Endothelial cell of umbilical vein (primary cell): ENCODE results near the gene BRICD5. TPM values are rescaled to one million over a fixed set of nuclear protein-coding genes. Genes with fewer than 3 reads are reported as not detected.
A peak's percentile ranks its signal among the peaks of the same experiment; 100 is the strongest.

ENCODE experiments used
- BruUV-seq: library from RNA; stranded (reverse); fragments of 400-500 nt; replicated peaks from 2 replicates; lab custom pipeline; 2021; lab: Mats Ljungman, UMichigan
- CTCF ChIA-PET: fragments of 300-600, 350-600 bp; sonication (Branson Sonifier 250); formaldehyde crosslinking; loops from one replicate; lab custom pipeline; 2021; ENCODE audit warnings: antibody characterized with exemption, inconsistent platforms; lab: Charles Lee
- POLR2A ChIA-PET: fragments of 300-600, 350-600 bp; sonication (Branson Sonifier 250); formaldehyde crosslinking; loops from one replicate; lab custom pipeline; 2021; ENCODE audit warnings: antibody characterized with exemption, inconsistent platforms; lab: Charles Lee
- DNase-seq: peaks from one replicate; pipeline ENCODE4 v3.0.0-alpha.2; 2011; ENCODE audit warnings: low read depth, low spot score
- FAIRE-seq: peaks from 2 replicates; lab custom pipeline; 2011; peaks lifted over from hg19 to GRCh38; lab: Jason Lieb, UNC
- H2AFZ ChIP-seq: 2 replicates; pipeline ENCODE4 v1.6.0; 2012; ENCODE audit warnings: low read depth, low read length, control low read depth, inconsistent platforms
- H3K27ac ChIP-seq: 2 replicates; pipeline ENCODE4 v1.5.1; 2011; ENCODE audit warnings: low read depth, mild to moderate bottlenecking, control low read depth, low read length, moderate library complexity; ENCODE audit not compliant: insufficient read depth
- H3K27me3 ChIP-seq, 2 experiments: 2 replicates each; pipeline versions ENCODE4 v1.6.0 to v1.6.1; 2011; ENCODE audit warnings: low read length in 2 of 2, mixed read lengths in 1 of 2; ENCODE audit not compliant: control insufficient read depth in 2 of 2, insufficient read depth in 2 of 2
- H3K36me3 ChIP-seq, 2 experiments: 2 replicates in 1 of 2; 3 replicates in 1 of 2; pipeline ENCODE4 v1.5.1; 2011; ENCODE audit warnings: low read length in 2 of 2, mild to moderate bottlenecking in 1 of 2, moderate library complexity in 1 of 2; ENCODE audit not compliant: control insufficient read depth in 2 of 2, insufficient read depth in 2 of 2; ENCODE audit errors: extremely low read depth in 1 of 2
- H3K4me1 ChIP-seq: 3 replicates; pipeline ENCODE4 v1.5.1; 2011; ENCODE audit warnings: mild to moderate bottlenecking, low read length; ENCODE audit not compliant: control insufficient read depth, insufficient read depth; ENCODE audit errors: extremely low read depth
- H3K4me2 ChIP-seq: 2 replicates; pipeline ENCODE4 v1.6.1; 2011; ENCODE audit warnings: low read length, control low read depth, mixed read lengths; ENCODE audit not compliant: insufficient read depth
- H3K4me3 ChIP-seq, 3 experiments: fragments of 200-600 bp in 1 of 3; sonication (generic), shearing (Covaris generic) in 1 of 3; replicated peaks in 1 of 3; 2 replicates each; pipeline ENCODE4 v1.5.1; 2011 to 2016; ENCODE audit warnings: control low read depth in 3 of 3, low read length in 3 of 3, mild to moderate bottlenecking in 2 of 3, inconsistent platforms in 1 of 3, low read depth in 1 of 3, moderate library complexity in 1 of 3; ENCODE audit not compliant: insufficient read depth in 1 of 3
- H3K79me2 ChIP-seq: 2 replicates; pipeline ENCODE4 v1.6.0; 2012; ENCODE audit warnings: low read length, inconsistent platforms; ENCODE audit not compliant: control insufficient read depth, insufficient read depth
- H3K9ac ChIP-seq: replicated peaks from 2 replicates; pipeline ENCODE3; 2011; ENCODE audit warnings: low read length, control low read depth; ENCODE audit not compliant: insufficient read depth; ENCODE audit errors: extremely low read depth
- H3K9me1 ChIP-seq: replicated peaks from 3 replicates; pipeline ENCODE4 v1.6.0; 2011; ENCODE audit warnings: mild to moderate bottlenecking, low read length; ENCODE audit not compliant: control insufficient read depth, insufficient read depth; ENCODE audit errors: extremely low read depth
- H3K9me3 ChIP-seq: replicated peaks from 2 replicates; pipeline ENCODE4 v1.5.1; 2012; ENCODE audit warnings: low read length, inconsistent platforms; ENCODE audit not compliant: control insufficient read depth, insufficient read depth
- H4K20me1 ChIP-seq: replicated peaks from 2 replicates; pipeline ENCODE3; 2011; ENCODE audit warnings: mild to moderate bottlenecking, low read length; ENCODE audit not compliant: control insufficient read depth, insufficient read depth; ENCODE audit errors: extremely low read depth
- FOS ChIP-seq: IDR thresholded peaks from 2 replicates; pipeline ENCODE4 v1.6.1; 2011; ENCODE audit warnings: mild to moderate bottlenecking, low read length, moderate library complexity, borderline replicate concordance; ENCODE audit not compliant: insufficient read depth
- GATA2 ChIP-seq: IDR thresholded peaks from 2 replicates; pipeline ENCODE4 v1.7.0; 2011; ENCODE audit warnings: low read depth, mild to moderate bottlenecking, moderate library complexity, mixed read lengths, low read length; ENCODE audit not compliant: insufficient read length, insufficient read depth
- MYC ChIP-seq: IDR thresholded peaks from one replicate; pipeline ENCODE4 v1.6.1; 2011; ENCODE audit warnings: mild to moderate bottlenecking, low read depth, low read length
- POLR2AphosphoS5 ChIP-seq: IDR thresholded peaks from 2 replicates; pipeline ENCODE4 v1.6.1; 2012; ENCODE audit warnings: low read depth, mild to moderate bottlenecking, control low read depth, low read length, moderate library complexity; ENCODE audit not compliant: insufficient read depth
- dilution Hi-C: fragments of 300-500 bp; cut with MboI; formaldehyde crosslinking; loops from one replicate; pipeline ENCODE4 v1.15.0; 2019; ENCODE audit warnings: low sequenced_read_pairs; ENCODE audit not compliant: extremely low pct_ligation_motif_present
- intact Hi-C: fragments of 100-400 bp; cut with micrococcal nuclease; formaldehyde crosslinking; loops from one replicate; pipeline ENCODE4 v1.10.0; 2022
- polyA plus RNA-seq, 4 experiments: library from polyadenylated mRNA; depleted of rRNA in 3 of 4; stranded (reverse) in 3 of 4; unstranded in 1 of 4; fragments of >200 nt; gene quantifications; 2 replicates each; pipeline versions ENCODE4 v1.2.1 to v1.2.3, GENCODE V29; 2011 to 2012; ENCODE audit warnings: missing spikeins in 1 of 4
- total RNA-seq: library from RNA; stranded (reverse); gene quantifications from 2 replicates; pipeline ENCODE4 v1.2.3, GENCODE V29; 2021
- TF ChIP-seq, protein P1 (sequence below): IDR thresholded peaks from 2 replicates; pipeline ENCODE4 v1.6.1; 2011; ENCODE audit not compliant: insufficient read depth, insufficient read length

The BRICD5 gene
- total and polyA plus RNA-seq, 2 donors (not counting 3 experiments of a cell fraction or from before 2014, with no cell fraction given): 5.6 to 8.4 TPM

DNA sequence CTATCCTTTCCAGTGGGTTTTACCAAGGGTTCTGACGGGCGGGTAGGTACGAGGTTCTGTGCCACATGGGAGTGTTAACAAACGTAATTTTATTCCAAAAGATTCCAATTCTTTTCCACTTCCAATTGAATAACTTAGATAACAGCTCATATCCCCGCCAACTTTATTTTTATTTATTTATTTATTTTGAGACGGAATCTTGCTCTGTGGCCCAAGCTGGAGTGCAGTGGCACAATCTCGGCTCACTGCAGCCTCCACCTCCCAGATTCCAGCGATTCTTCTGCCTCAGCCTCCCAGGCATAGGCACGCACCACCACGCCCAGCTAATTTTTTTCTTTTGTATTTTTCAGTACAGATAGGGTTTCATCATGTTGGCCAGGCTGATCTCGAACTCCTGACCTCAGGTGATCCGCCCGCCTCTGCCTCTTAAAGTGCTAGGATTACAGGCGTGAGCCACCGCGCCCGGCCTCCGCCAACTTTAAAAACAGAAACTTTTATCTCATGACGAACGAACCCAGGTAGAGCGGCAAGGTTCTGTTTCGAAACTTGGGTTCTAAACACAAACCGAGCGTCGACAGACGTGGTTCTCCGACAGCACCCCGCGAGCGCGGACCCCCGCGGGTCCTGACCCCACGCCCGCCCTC lies 40.1 kb upstream of the BRICD5 start:
- Histone ChIP-seq H3K9ac (peak overlapping the region; percentile 72), H3K27me3 (no peaks in the 10 kb centered on the region), H4K20me1 (no peaks in the 10 kb centered on the region), H2AFZ (peak overlapping the region; percentile 24), H3K4me1 (peaks cover 13% of the 10 kb centered on the region), H3K79me2 (peaks cover 9% of the 10 kb centered on the region), H3K4me2 (peak overlapping the region; percentile 82), H3K9me1 (no peaks in the 10 kb centered on the region), H3K36me3 (peaks cover 9 to 21% of the 10 kb centered on the region in 2 experiments), H3K27ac (peak overlapping the region; percentile 27), H3K4me3 (peak overlapping the region; percentile 67 to 95 (median 75)), H3K9me3 (no peaks in the 10 kb centered on the region)
- TF ChIP-seq FOS (no peak), MYC (no peak), POLR2AphosphoS5 (no peak), GATA2 (no peak)
- TF ChIP-seq, protein P1, sequence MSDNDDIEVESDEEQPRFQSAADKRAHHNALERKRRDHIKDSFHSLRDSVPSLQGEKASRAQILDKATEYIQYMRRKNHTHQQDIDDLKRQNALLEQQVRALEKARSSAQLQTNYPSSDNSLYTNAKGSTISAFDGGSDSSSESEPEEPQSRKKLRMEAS: no peak
- dilution Hi-C loops: no loop called here
- intact Hi-C loops: loop anchor here (1.0 to 5.0 kb wide), 7 partner anchors 18 to 245 kb away; partner anchors contain the start of genes CASKIN1, E4F1, RNPS1 and TBC1D24
- FAIRE-seq: peak; percentile 44
- CTCF ChIA-PET: interaction anchor here (0.6 to 2.8 kb wide), 23 partner anchors 8 to 251 kb away, joined by 3 to 17 read pairs (median 7); partner anchors contain the start of genes CASKIN1, DNASE1L2, NTHL1 and PGP
- peak; percentile 7 for DNase-seq
- POLR2A ChIA-PET: interaction anchor here (1.2 to 1.9 kb wide), 3 partner anchors 18 to 103 kb away, joined by 4 to 12 read pairs (median 6); partner anchors contain the start of gene TRAF7
- TSS peak; percentile 9 for BruUV-seq
